K562 (cell line): Measurements from ENCODE around the gene SLC37A2. TPM values are rescaled to one million over a fixed set of nuclear protein-coding genes. Genes with fewer than 3 reads are reported as not detected.

Source experiments
- CBX8 ChIP-seq: fragments of 200-600 bp; sonication (generic); IDR thresholded peaks from 2 replicates; pipeline ENCODE4 v1.6.1; 2012; ENCODE audit warnings: borderline replicate concordance, mixed run types, low read depth, mild to moderate bottlenecking, moderate library complexity, mixed read lengths, low read length, control low read depth, inconsistent platforms; ENCODE audit not compliant: poor library complexity, severe bottlenecking; ENCODE audit errors: extremely low read depth
- ELF1 ChIP-seq: fragments of 200-800 bp; sonication (Bioruptor generic); IDR thresholded peaks from 2 replicates; pipeline ENCODE4 v1.6.1; 2016; ENCODE audit warnings: missing genetic modification characterization, missing compliant biosample characterization
- FOSL1 ChIP-seq: fragments of 200-800 bp; sonication (Bioruptor generic); conservative IDR thresholded peaks from 2 replicates; pipeline ENCODE4 v1.6.1; 2016; ENCODE audit warnings: missing genetic modification characterization, missing compliant biosample characterization
- FOXA3 ChIP-seq, 2 experiments: fragments of 450-650 bp in 1 of 2; sonication (generic) in 1 of 2; formaldehyde crosslinking; IDR thresholded peaks in 1 of 2; conservative IDR thresholded peaks in 1 of 2; 2 replicates each; pipeline versions ENCODE4 v1.4.0 to v1.8.0; 2020 to 2022; ENCODE audit warnings: mild to moderate bottlenecking in 2 of 2, missing genetic modification reagents in 1 of 2
- FUS ChIP-seq: fragments of 200-400 bp; formaldehyde crosslinking; optimal IDR thresholded peaks from 2 replicates; pipeline ENCODE3; 2017; ENCODE audit warnings: low read depth, low read length
- GTF2A2 ChIP-seq: IDR thresholded peaks from 2 replicates; pipeline ENCODE4 v1.6.1; 2016; ENCODE audit warnings: mild to moderate bottlenecking, missing genetic modification characterization, missing compliant biosample characterization
- HCFC1 ChIP-seq: IDR thresholded peaks from 2 replicates; pipeline ENCODE4 v1.6.1; 2012; ENCODE audit warnings: low read depth, low read length, improper control_type of control experiment
- HNRNPH1 ChIP-seq: fragments of 200-400 bp; formaldehyde crosslinking; optimal IDR thresholded peaks from 2 replicates; pipeline ENCODE3; 2017; ENCODE audit warnings: low read depth, mild to moderate bottlenecking, low read length, moderate library complexity
- HNRNPLL ChIP-seq: fragments of 200-400 bp; formaldehyde crosslinking; IDR thresholded peaks from 2 replicates; pipeline ENCODE4 v1.6.1; 2017; ENCODE audit warnings: low read length, low read depth, mild to moderate bottlenecking; ENCODE audit not compliant: poor library complexity, severe bottlenecking
- HOXB6 ChIP-seq: fragments of 250-450 bp; sonication (Bioruptor Pico); IDR thresholded peaks from 2 replicates; pipeline ENCODE4 v1.5.1; 2022; ENCODE audit warnings: mild to moderate bottlenecking, borderline replicate concordance
- ILK ChIP-seq: fragments of 450-650 bp; IDR thresholded peaks from 2 replicates; pipeline ENCODE4 v1.6.1; 2016; ENCODE audit warnings: missing genetic modification characterization, low read depth, mild to moderate bottlenecking, missing compliant biosample characterization, moderate library complexity, borderline replicate concordance
- MAFF ChIP-seq: IDR thresholded peaks from 2 replicates; pipeline ENCODE4 v1.6.1; 2012; ENCODE audit warnings: low read length, improper control_type of control experiment
- MTA2 ChIP-seq: fragments of 450-650 bp; IDR thresholded peaks from 2 replicates; pipeline ENCODE4 v1.6.1; 2016; ENCODE audit warnings: low read depth
- NCOA1 ChIP-seq: fragments of 450-650 bp; IDR thresholded peaks from 2 replicates; pipeline ENCODE4 v1.6.1; 2016; ENCODE audit warnings: low read depth
- NCOR1 ChIP-seq: fragments of 450-650 bp; IDR thresholded peaks from 2 replicates; pipeline ENCODE4 v1.6.1; 2016; ENCODE audit warnings: mild to moderate bottlenecking, moderate library complexity
- NONO ChIP-seq, 2 experiments: fragments of 200-400 bp in 1 of 2; fragments of 450-650 bp in 1 of 2; formaldehyde crosslinking in 1 of 2; IDR thresholded peaks; 2 replicates each; pipeline ENCODE4 v1.6.1; 2017; ENCODE audit warnings: low read depth in 2 of 2, mild to moderate bottlenecking in 2 of 2, moderate library complexity in 2 of 2, low read length in 1 of 2
- NR2F6 ChIP-seq: fragments of 450-650 bp; formaldehyde crosslinking; IDR thresholded peaks from 2 replicates; pipeline ENCODE4 v1.4.0; 2020; ENCODE audit warnings: mild to moderate bottlenecking
- PHTF2 ChIP-seq: fragments of 250-450 bp; sonication (Bioruptor Pico); IDR thresholded peaks from 2 replicates; pipeline ENCODE4 v1.5.0; 2021; ENCODE audit warnings: mild to moderate bottlenecking
- SP2 ChIP-seq: IDR thresholded peaks from 2 replicates; pipeline ENCODE4 v1.6.1; 2011; ENCODE audit warnings: mild to moderate bottlenecking, low read depth, low read length, moderate library complexity; ENCODE audit not compliant: poor library complexity, severe bottlenecking; ENCODE audit errors: extremely low read depth
- SREBF2 ChIP-seq: sonication (generic); formaldehyde crosslinking; IDR thresholded peaks from 2 replicates; pipeline ENCODE4 v1.4.0; 2020; ENCODE audit warnings: mild to moderate bottlenecking, missing genetic modification reagents
- TCF7 ChIP-seq: sonication (generic); IDR thresholded peaks from 2 replicates; pipeline ENCODE4 v1.6.1; 2016; ENCODE audit warnings: antibody characterized with exemption, borderline replicate concordance
- ZNF121 ChIP-seq: sonication (generic); formaldehyde crosslinking; conservative IDR thresholded peaks from 2 replicates; pipeline ENCODE4 v1.8.0; 2022; ENCODE audit warnings: missing genetic modification reagents
- ZNF347 ChIP-seq: fragments of 450-650 bp; formaldehyde crosslinking; IDR thresholded peaks from 2 replicates; pipeline ENCODE4 v1.4.0; 2020; ENCODE audit warnings: low read depth, mild to moderate bottlenecking, moderate library complexity
- ZNF699 ChIP-seq: fragments of 250-450 bp; sonication (Bioruptor Pico); IDR thresholded peaks from 2 replicates; pipeline ENCODE4 v1.8.0; 2021; ENCODE audit warnings: mild to moderate bottlenecking, moderate library complexity; ENCODE audit not compliant: insufficient replicate concordance
- ZNF830 ChIP-seq: fragments of 250-450 bp; sonication (Bioruptor Pico); IDR thresholded peaks from 2 replicates; pipeline ENCODE4 v1.5.0; 2021; ENCODE audit warnings: mild to moderate bottlenecking
- polyA plus RNA-seq, 8 experiments: library from polyadenylated mRNA; depleted of rRNA in 4 of 8; stranded (reverse) in 5 of 8; unstranded in 3 of 8; fragments of >200 nt; fragmentation: Nextera tagmentation in 2 of 8; fragmentation: Illumina TruSeq in 1 of 8; extraction: Ambion mirVana in 2 of 8; extraction: Trizol in 1 of 8; gene quantifications; 2 replicates each; pipeline versions ENCODE4 v1.2.1 to v1.2.3, GENCODE V29; 2011 to 2014; ENCODE audit warnings: inconsistent platforms in 1 of 8, missing spikeins in 1 of 8
- total RNA-seq, 7 experiments: library from RNA; depleted of rRNA in 6 of 7; stranded (reverse); fragments of >200 nt in 6 of 7; fragmentation: Illumina TruSeq in 2 of 7; extraction: Trizol in 2 of 7; gene quantifications; 2 replicates each; pipeline versions ENCODE4 v1.2.1 to v1.2.3, GENCODE V29; 2011 to 2021; ENCODE audit warnings: low replicate concordance in 1 of 7
- TF ChIP-seq, protein P1 (sequence below): sonication (generic); formaldehyde crosslinking; IDR thresholded peaks from 2 replicates; pipeline ENCODE4 v1.8.0; 2022; ENCODE audit warnings: missing genetic modification reagents, mild to moderate bottlenecking, borderline replicate concordance
- TF ChIP-seq, protein P2 (sequence below): fragments of 250-450 bp; sonication (Bioruptor Pico); IDR thresholded peaks from 2 replicates; pipeline ENCODE4 v1.8.0; 2022; ENCODE audit warnings: moderate library complexity, mild to moderate bottlenecking, inconsistent platforms
- TF ChIP-seq, protein P3 (sequence below): fragments of 450-650 bp; formaldehyde crosslinking; IDR thresholded peaks from 2 replicates; pipeline ENCODE4 v1.4.0; 2020; ENCODE audit warnings: mild to moderate bottlenecking

Gene SLC37A2
- total and polyA plus RNA-seq, 9 of the 15 experiments (the other 6 are each of a cell fraction or from before 2014, with no cell fraction given) = 0.01 to 1.2 (median 0.52) TPM

DNA sequence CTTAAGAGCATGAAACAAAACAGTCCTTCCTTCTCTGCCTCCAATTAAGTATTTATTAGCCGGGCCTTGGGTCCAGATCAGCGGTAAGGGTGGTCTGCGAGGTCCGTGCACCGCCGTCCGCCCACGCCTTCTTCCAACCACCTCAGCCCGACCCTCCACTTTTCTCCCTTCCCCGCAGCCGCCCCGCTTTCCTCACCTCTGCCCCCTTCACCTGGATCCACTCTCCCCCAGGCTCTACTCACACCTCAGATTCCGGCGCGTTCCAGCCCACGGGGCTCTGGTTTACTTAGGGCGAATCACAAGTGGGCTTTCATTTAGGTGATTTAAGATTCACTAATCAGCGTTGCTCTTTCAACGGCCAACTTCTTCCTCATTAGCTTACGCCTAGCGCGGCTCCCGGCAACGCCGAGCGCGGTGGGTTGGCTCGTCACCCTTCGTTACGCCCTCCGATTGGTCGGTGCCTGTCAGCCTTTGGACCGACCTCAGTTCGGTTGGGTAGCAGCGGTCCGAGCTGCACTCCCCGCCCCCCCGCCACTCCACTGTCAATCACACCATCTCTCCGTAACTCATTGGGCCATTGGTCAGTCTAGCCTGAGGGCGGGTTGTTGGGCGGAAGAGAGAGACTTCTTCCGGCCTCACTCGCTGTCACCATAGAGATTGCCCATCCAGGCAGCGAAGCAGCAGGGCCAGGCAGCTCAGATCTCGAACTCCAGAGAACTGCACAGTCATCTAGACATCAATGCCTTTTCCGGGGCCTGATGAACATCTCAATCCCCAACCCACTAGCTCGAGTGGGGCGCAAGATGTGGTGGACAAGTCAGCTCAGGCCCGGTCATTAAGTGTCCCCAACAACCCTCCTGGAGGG lies 48.5 kb downstream of the SLC37A2 start, which contains the start of gene TMEM218 (continued):
- TF ChIP-seq FOXA3 (CRISPR knock-in tag; conservative IDR thresholded peaks at IDR 0.05 in 1 of 2, IDR thresholded peaks at IDR 0.05 in 1 of 2) (no peak), FOSL1 (tag) (no peak), HCFC1 (peak; percentile 50; the same call in 1 of the 2 replicates), ILK (tag) (no peak), HOXB6 (no peak), ZNF699 (no peak), ZNF830 (no peak), HNRNPLL (peak; percentile 90), ELF1 (peak; percentile 64), FUS (no peak), NCOA1 (no peak), MTA2 (no peak), CBX8 (no peak), SP2 (peak; percentile 66), TCF7 (no peak), NCOR1 (no peak), GTF2A2 (tag) (no peak), HNRNPH1 (no peak), ZNF347 (no peak), ZNF121 (CRISPR knock-in tag) (no peak), PHTF2 (no peak), NR2F6 (CRISPR knock-in tag) (no peak), MAFF (no peak), SREBF2 (no peak), NONO (IDR thresholded peaks at IDR 0.05; ENCODE audit: low read depth in 2 of 2, low read length in 1 of 2) (no peak)
- TF ChIP-seq, protein P1, sequence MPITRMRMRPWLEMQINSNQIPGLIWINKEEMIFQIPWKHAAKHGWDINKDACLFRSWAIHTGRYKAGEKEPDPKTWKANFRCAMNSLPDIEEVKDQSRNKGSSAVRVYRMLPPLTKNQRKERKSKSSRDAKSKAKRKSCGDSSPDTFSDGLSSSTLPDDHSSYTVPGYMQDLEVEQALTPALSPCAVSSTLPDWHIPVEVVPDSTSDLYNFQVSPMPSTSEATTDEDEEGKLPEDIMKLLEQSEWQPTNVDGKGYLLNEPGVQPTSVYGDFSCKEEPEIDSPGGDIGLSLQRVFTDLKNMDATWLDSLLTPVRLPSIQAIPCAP = no peak
- TF ChIP-seq, protein P2, sequence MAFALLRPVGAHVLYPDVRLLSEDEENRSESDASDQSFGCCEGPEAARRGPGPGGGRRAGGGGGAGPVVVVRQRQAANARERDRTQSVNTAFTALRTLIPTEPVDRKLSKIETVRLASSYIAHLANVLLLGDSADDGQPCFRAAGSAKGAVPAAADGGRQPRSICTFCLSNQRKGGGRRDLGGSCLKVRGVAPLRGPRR (CRISPR knock-in tag) = no peak
- TF ChIP-seq, protein P3, sequence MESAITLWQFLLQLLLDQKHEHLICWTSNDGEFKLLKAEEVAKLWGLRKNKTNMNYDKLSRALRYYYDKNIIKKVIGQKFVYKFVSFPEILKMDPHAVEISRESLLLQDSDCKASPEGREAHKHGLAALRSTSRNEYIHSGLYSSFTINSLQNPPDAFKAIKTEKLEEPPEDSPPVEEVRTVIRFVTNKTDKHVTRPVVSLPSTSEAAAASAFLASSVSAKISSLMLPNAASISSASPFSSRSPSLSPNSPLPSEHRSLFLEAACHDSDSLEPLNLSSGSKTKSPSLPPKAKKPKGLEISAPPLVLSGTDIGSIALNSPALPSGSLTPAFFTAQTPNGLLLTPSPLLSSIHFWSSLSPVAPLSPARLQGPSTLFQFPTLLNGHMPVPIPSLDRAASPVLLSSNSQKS (CRISPR knock-in tag) = no peak
